Measurements from ENCODE around the gene ANGPTL7.

Gene ANGPTL7

DNA sequence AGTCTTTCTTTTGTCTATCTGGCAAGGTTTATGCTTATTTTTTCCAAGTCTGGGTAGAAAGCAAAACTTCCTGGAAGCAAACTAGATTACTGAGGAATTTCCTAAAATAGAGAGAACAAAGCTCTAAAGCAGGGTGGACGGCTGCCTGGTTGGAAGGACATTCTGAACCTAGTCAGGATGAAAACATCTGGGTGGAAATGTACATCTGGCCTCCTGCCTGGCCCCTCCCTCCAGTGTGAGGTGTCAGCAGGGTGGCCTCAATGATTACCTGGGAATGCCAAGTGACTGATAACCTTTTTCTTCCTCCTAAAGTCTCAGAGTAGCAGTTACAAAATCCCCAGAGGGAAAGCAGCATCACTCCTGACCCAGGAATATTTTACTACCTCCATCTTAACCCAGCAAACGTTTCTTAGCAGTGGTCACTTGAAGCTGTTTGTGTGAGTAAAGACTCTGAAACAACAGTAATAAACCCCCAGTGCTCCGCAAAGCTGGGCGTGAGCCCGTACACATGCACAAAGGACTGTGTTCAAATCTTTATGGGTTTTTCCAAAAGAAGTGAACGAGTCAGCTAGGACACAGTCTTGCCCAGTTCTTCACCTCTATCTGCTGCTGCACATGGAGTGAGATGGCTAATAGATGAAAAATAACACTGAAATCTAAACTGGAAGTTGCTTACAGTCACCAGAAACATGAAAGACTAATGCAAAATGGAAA is 18.9 kb downstream of the ANGPTL7 start:
- DNase-seq: no peak

DNA sequence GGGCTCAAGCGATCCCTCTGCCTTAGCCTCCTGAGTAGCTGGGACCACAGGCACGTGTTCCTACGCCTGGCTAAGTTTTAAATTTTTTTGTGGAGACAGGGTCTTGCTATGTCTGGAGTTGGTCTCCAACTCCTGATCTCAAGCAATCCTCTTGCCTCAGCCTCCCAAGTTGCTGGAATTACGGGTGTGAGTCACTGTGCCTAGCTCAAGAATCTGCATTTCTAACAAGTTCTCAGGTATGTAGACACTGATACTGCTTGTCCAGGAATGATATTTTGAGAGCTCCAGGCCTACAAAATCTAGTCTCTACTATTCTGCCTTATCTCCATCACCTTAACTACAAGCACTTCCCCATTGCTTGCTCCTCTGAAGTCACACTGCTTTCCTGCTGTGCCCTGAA is 22.3 kb downstream of the ANGPTL7 start:
- DNase-seq: no peak

DNA sequence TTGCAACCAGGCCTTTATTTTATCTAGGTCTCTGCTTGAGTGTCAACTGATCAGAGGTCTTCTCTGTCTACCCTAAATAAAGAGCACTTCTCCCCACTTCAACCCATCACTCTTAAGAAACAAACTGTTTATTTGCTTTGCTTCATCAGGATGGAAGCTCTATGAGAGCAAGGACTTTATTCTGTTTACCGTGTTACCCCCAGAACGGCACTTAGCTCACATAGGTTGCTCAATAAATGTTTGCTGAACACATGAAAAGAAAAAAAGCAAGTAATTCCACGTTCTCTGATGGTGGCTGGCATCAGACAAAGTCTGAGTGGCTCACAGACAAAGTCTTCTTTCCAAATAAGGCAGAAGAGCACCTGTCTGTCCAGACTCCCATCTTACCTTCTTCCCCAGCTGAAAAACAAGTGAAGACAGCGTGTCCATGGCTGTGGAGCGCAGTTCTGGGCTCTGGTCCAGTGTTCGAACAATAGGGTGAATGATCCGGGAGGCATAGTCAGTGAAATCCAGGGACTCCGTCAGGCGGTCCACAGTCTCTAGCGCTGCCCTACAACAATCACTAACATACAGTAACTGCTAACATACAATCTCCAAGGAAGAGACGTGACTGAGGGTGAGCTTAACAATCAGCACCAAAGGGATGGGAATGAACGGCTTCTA is 22.9 kb downstream of the ANGPTL7 start:
- no peak for DNase-seq

GRCh38 chr1:11214698-11215380 is 25.7 kb downstream of the ANGPTL7 start:
- DNase-seq: no peak

- no peak for DNase-seq
Observed at GRCh38 chr1:11215381-11216005, 26.3 kb downstream of the ANGPTL7 start.

DNA sequence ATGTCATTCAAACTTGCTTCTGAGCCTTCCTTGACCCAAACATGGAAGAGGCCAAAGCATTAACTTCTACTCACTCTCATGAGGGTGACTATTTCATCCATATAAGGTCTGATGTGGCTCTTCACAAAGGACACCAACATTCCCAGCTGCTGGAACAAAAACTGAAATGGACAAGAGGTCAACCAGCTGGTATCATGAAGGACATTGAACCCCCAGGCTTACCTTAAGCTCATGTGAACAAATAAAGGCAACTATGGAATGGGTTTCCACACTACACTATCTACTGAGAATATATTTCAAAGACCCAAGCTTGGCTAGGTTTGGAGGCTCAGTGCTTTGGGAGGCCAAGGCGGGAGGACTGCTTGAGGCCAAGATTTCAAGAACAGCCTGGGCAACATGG is 26.9 kb downstream of the ANGPTL7 start:
- DNase-seq: no peak

- DNase-seq: no peak
Observed at GRCh38 chr1:11227106-11228077, 38.2 kb downstream of the ANGPTL7 start.

- no peak for DNase-seq
Observed at GRCh38 chr1:11229203-11229602, 40.0 kb downstream of the ANGPTL7 start.

DNA sequence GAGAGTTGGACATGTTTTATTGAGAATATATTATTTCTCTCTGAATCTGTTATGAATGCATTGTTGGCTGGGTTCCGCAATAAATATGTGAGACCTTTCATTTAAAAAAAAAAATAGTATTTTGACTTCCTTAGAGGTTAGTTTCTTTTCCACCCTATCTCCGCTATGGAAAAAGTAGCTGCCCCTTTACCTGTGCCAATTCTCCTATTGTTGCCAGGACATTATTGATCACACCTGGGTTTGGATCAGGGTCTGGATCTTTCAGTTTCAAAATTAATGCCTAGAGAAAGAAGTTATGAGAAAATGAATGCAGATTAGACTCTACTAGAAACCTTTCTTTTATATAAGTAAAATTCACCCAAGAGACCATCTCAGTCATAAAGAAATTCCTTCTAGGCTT is 44.1 kb downstream of the ANGPTL7 start:
- DNase-seq: no peak

DNA sequence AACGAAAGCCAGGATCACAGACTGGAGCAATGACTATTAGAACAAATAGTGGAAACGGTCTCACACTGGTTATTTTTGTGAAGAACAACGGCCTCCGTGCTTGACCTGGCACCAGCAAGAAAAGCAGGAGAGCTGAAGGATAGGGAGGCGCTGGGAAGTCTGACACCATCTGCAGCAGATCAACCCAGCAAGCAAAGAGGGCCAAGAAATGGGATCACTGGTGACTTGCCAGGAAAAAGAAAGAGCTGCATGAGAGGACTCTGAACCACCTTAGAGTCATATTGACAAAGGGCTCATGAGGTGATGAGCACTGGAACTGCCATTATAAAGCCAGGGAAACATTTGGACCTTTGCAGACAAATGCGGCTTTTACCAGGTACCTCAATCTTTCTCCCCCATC is 48.2 kb downstream of the ANGPTL7 start:
- no peak for DNase-seq

GRCh38 chr1:11238311-11238710 is 49.2 kb downstream of the ANGPTL7 start:
- no peak for DNase-seq

DNA sequence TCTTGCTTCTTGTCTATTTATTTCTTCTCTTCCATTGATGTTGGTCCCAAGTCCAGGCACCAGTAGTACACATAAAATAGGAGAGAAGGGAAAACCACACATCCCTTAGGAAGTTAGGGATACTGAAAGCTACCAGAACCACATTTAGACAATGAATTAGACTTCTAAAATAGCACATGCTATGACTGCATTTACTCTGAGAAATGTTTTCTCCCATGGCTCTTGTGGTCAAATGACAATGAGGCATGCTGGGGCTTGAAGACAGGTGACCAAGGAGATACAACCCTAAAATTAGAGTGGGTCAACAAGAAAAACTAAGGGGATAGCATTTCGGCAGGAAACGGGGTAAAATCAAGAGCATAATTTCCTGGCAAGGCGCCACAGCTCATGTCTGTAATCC is 56.1 kb downstream of the ANGPTL7 start:
- no peak for DNase-seq
